ENCODE data around the gene HINT2. TPM values are rescaled to one million over a fixed set of nuclear protein-coding genes. Genes with fewer than 3 reads are reported as not detected.

HINT2 gene
- total RNA-seq, 1 experiment from 2014 or later = 45.4 TPM

DNA sequence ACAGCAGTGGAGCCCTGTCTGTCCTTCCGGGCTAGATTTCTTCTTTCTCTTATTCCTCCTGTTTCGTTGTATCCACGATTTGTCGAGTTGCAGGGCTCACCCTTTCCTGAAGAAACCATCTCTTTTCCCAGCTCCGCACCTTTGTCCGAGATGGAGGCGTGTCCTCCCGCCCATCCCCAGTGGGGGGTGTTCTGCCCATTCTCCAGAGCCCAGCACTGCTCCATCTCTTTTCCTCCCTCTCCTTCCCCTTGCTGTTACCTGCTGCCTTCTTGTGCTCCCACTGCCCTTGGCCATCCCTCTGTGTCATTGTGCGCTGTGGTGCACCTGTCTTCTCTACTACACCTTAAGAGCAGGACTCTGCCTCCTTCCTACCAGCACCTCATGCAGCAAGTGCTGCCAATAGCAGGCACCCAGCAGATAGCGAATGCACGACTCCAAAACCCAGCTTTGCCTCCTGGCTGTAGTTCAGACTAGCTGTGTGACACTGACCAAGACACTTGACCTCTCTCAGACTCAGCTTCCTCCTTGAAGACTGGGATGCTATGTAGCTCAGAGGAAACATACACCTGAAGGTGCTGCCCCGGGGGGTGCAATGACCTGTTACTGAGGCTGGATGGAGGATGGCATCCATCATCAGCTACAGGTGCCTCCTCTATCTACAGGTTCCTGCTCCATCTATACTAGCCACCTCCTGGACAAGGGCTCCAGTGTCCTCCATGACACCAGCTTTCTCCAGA lies 46.5 kb upstream of the HINT2 start:
- Mint-ChIP-seq H3K27me3 (ENCODE audit: insufficient read depth, unreplicated experiment) (peaks cover 34% of the 10 kb centered on the region), H3K4me1 (ENCODE audit: insufficient read depth, unreplicated experiment) (no peaks in the 10 kb centered on the region), H3K9me3 (ENCODE audit: unreplicated experiment) (no peaks in the 10 kb centered on the region), H3K27ac (ENCODE audit: low read depth, unreplicated experiment) (no peak overlapping the region), H3K36me3 (ENCODE audit: insufficient read depth, unreplicated experiment) (peaks cover 4% of the 10 kb centered on the region), H3K4me3 (ENCODE audit: unreplicated experiment) (no peak overlapping the region)
- POLR2A ChIA-PET = interaction anchor here (0.7 to 1.5 kb wide), 3 partner anchors 11 to 76 kb away, joined by 3 read pairs; no protein-coding TSS in a partner anchor
- BruUV-seq (replicated peaks) = no TSS peak
- intact Hi-C loops (cut with micrococcal nuclease) = no loop called here
- CTCF ChIA-PET = interaction anchor here (0.6 to 1.3 kb wide), 3 partner anchors 21 to 42 kb away, joined by 3 to 4 read pairs (median 4); no protein-coding TSS in a partner anchor
- TF ChIP-seq, protein P1, sequence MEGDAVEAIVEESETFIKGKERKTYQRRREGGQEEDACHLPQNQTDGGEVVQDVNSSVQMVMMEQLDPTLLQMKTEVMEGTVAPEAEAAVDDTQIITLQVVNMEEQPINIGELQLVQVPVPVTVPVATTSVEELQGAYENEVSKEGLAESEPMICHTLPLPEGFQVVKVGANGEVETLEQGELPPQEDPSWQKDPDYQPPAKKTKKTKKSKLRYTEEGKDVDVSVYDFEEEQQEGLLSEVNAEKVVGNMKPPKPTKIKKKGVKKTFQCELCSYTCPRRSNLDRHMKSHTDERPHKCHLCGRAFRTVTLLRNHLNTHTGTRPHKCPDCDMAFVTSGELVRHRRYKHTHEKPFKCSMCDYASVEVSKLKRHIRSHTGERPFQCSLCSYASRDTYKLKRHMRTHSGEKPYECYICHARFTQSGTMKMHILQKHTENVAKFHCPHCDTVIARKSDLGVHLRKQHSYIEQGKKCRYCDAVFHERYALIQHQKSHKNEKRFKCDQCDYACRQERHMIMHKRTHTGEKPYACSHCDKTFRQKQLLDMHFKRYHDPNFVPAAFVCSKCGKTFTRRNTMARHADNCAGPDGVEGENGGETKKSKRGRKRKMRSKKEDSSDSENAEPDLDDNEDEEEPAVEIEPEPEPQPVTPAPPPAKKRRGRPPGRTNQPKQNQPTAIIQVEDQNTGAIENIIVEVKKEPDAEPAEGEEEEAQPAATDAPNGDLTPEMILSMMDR (IDR thresholded peaks at IDR 0.05; ENCODE audit: unreplicated experiment) = no peak
- DNase-seq (ENCODE audit: unreplicated experiment) = no peak

DNA sequence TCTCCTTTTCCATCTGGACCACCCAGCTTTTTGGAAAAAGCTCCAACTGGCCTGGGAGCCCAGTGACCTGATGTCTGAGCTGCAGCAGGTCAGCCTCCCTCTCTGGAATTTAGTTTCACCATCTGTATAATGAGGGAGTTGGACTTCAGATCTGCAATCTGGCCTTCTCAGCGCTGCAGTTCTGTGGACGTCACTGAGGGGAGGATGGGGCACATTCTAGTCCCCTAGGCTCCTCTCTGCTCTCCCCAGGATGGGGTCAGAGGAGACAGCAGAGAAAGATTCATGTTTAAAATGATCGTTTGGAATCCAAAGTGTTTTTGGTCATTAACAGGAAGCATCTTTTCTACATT lies 45.1 kb upstream of the HINT2 start:
- H3K27ac Mint-ChIP-seq (ENCODE audit: low read depth, unreplicated experiment) = no peak overlapping the region
- no peaks in the 10 kb centered on the region for H3K4me1 Mint-ChIP-seq (ENCODE audit: insufficient read depth, unreplicated experiment)
- CTCF ChIA-PET = interaction anchor here (0.7 kb wide), 1 partner anchor 20 kb away, joined by 3 read pairs; no protein-coding TSS in a partner anchor
- POLR2A ChIA-PET = no interaction called here
- intact Hi-C loops (cut with micrococcal nuclease) = no loop called here
- peaks cover 4% of the 10 kb centered on the region for H3K36me3 Mint-ChIP-seq (ENCODE audit: insufficient read depth, unreplicated experiment)
- no peak overlapping the region for H3K4me3 Mint-ChIP-seq (ENCODE audit: unreplicated experiment)
- no peak for DNase-seq (ENCODE audit: unreplicated experiment)
- no peaks in the 10 kb centered on the region for H3K9me3 Mint-ChIP-seq (ENCODE audit: unreplicated experiment)
- H3K27me3 Mint-ChIP-seq (ENCODE audit: insufficient read depth, unreplicated experiment) = peaks cover 47% of the 10 kb centered on the region
- TF ChIP-seq, protein P1 (IDR thresholded peaks at IDR 0.05; ENCODE audit: unreplicated experiment) = no peak
- BruUV-seq (replicated peaks) = no TSS peak

DNA sequence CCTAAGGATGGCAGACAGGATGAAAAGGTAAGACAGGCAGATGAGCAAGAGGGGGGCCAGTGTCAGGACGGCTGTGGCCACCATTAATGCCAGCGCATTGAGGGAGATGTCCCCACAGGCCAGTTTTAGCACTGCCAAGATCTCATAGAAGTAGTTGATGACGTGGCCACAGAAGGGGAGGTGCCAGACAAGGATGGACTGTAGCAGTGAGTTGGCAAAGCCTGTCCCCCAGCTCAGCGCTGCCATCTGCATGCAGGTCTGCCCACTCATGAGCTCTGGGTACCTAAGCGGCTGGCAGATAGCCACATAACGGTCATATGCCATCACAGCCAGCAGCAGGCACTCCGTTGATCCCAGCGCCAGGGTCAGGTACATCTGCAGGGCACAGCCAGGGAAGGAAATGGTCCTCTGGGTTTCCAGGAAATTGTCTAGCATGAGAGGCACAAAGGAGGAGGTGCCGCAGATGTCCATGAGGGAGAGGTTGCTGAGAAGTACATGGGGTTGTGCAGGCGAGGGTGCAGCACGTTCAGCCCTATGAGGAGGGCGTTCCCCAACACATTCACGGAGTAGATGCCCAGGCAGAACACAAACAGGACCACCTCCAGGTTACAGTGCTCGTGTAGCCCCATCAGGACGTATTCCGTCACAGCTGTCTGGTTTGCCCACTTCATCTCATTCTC lies 44.6 kb upstream of the HINT2 start:
- Mint-ChIP-seq H3K36me3 (ENCODE audit: insufficient read depth, unreplicated experiment) (peaks cover 4% of the 10 kb centered on the region), H3K27ac (ENCODE audit: low read depth, unreplicated experiment) (no peak overlapping the region), H3K27me3 (ENCODE audit: insufficient read depth, unreplicated experiment) (peaks cover 47% of the 10 kb centered on the region), H3K4me1 (ENCODE audit: insufficient read depth, unreplicated experiment) (no peaks in the 10 kb centered on the region), H3K4me3 (ENCODE audit: unreplicated experiment) (no peak overlapping the region), H3K9me3 (ENCODE audit: unreplicated experiment) (no peaks in the 10 kb centered on the region)
- intact Hi-C loops (cut with micrococcal nuclease) = no loop called here
- TF ChIP-seq, protein P1 (IDR thresholded peaks at IDR 0.05; ENCODE audit: unreplicated experiment) = no peak
- BruUV-seq (replicated peaks) = no TSS peak
- POLR2A ChIA-PET = no interaction called here
- DNase-seq (ENCODE audit: unreplicated experiment) = peak; percentile 4
- CTCF ChIA-PET = interaction anchor here (0.7 to 1.2 kb wide), 3 partner anchors 14 to 52 kb away, joined by 3 to 5 read pairs (median 3); no protein-coding TSS in a partner anchor

DNA sequence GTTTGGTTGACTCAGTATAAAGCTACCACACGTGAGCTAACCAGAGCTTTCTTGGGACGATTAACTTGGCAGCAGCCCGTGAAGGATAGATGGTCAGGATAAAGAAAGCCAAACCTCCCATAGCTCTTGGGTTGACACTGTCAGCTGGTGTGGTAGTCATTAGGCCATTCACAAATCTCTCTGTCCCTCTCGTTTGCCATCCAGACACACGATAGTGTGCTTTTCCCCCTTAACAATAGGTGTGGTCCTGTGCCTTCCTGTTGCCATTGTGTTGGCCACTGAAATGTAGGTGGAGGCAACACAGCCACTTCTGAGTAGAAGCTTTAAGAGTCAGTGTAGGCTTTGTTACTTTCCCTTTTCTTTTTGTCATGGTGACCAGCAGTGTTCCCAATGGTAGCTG lies 43.6 kb upstream of the HINT2 start:
- BruUV-seq (replicated peaks) = no TSS peak
- Mint-ChIP-seq H3K36me3 (ENCODE audit: insufficient read depth, unreplicated experiment) (peaks cover 4% of the 10 kb centered on the region), H3K9me3 (ENCODE audit: unreplicated experiment) (no peaks in the 10 kb centered on the region), H3K27me3 (ENCODE audit: insufficient read depth, unreplicated experiment) (peaks cover 47% of the 10 kb centered on the region), H3K27ac (ENCODE audit: low read depth, unreplicated experiment) (no peak overlapping the region), H3K4me1 (ENCODE audit: insufficient read depth, unreplicated experiment) (no peaks in the 10 kb centered on the region), H3K4me3 (ENCODE audit: unreplicated experiment) (no peak overlapping the region)
- TF ChIP-seq, protein P1 (IDR thresholded peaks at IDR 0.05; ENCODE audit: unreplicated experiment) = no peak
- no peak for DNase-seq (ENCODE audit: unreplicated experiment)
- CTCF ChIA-PET = interaction anchor here (0.5 to 1.2 kb wide), 6 partner anchors 13 to 53 kb away, joined by 3 to 5 read pairs (median 4); no protein-coding TSS in a partner anchor
- POLR2A ChIA-PET = interaction anchor here (0.6 to 1.5 kb wide), 3 partner anchors 22 to 242 kb away, joined by 3 read pairs; no protein-coding TSS in a partner anchor
- intact Hi-C loops (cut with micrococcal nuclease) = no loop called here
